ENCODE results near the gene RASGRF2. TPM values are rescaled to one million over a fixed set of nuclear protein-coding genes. Genes with fewer than 3 reads are reported as not detected.

Gene RASGRF2
- total and polyA plus RNA-seq, 9 of the 15 experiments (the other 6 are each of a cell fraction or from before 2014, with no cell fraction given) = 0.01 to 0.22 (median 0.08) TPM; not detected in 2

GRCh38 chr5:80957031-80957761 is 3.0 kb upstream of the RASGRF2 start:
- ChIA-PET CTCF (ENCODE audit: low intra/inter-chr PET ratio) (no interaction called here), POLR2A (no interaction called here)
- Histone ChIP-seq H3K27me3 (ENCODE audit: control insufficient read depth in 2 of 2, insufficient read depth in 2 of 2, low read length in 2 of 2) (peaks cover 23 to 32% of the 10 kb centered on the region in 2 experiments; a peak in 4 of 5 replicates), H3K4me1 (replicated peaks in 1 of 2; ENCODE audit: control insufficient read depth in 2 of 2, insufficient read depth in 2 of 2, low read length in 2 of 2) (no peaks in the 10 kb centered on the region), H3K36me3 (ENCODE audit: control insufficient read depth, insufficient read depth, low read length) (no peaks in the 10 kb centered on the region), H3K9ac (ENCODE audit: insufficient read depth in 1 of 2, low read depth in 2 of 2, low read length in 2 of 2) (no peak overlapping the region), H3K9me1 (ENCODE audit: control insufficient read depth, insufficient read depth, low read length) (no peaks in the 10 kb centered on the region), H3K9me3 (replicated peaks; ENCODE audit: control insufficient read depth, insufficient read depth, low read depth, low read length) (no peaks in the 10 kb centered on the region), H3K4me2 (ENCODE audit: insufficient read depth, low read length) (no peak overlapping the region), H3K27ac (ENCODE audit: extremely low read depth, low read depth, low read length) (no peak overlapping the region), H4K20me1 (replicated peaks; ENCODE audit: control insufficient read depth, insufficient read depth, low read length) (no peaks in the 10 kb centered on the region), H2AFZ (ENCODE audit: low read depth, low read length) (no peak overlapping the region), H3K79me2 (ENCODE audit: control insufficient read depth, insufficient read depth, low read length) (no peaks in the 10 kb centered on the region), H3K4me3 (no peak overlapping the region)
- DNase-seq (ENCODE audit: extremely low read depth in 1 of 4, low spot score in 3 of 4) (no peak), FAIRE-seq (no peak), ATAC-seq (no peak)
- no TSS peak for BruUV-seq (replicated peaks)
- 0% methylated on average over 6 of the region's 6 CpGs for WGBS (ENCODE audit: insufficient coverage, low coverage, missing lambda C conversion rate)
- in situ Hi-C loops (cut with MboI) = no loop called here
- intact Hi-C loops (cut with micrococcal nuclease) = no loop called here
- TF ChIP-seq TGIF2 (CRISPR knock-in tag; IDR thresholded peaks at IDR 0.05) (no peak), PCBP1 (IDR thresholded peaks at IDR 0.05; ENCODE audit: low read depth, low read length, poor library complexity, severe bottlenecking) (no peak), PYGO2 (tag; IDR thresholded peaks at IDR 0.05) (no peak), PHTF2 (CRISPR knock-in tag; IDR thresholded peaks at IDR 0.05) (no peak), LEF1 (IDR thresholded peaks at IDR 0.05) (no peak), CHD2 (IDR thresholded peaks at IDR 0.05; ENCODE audit: low read depth, low read length) (no peak), TCF7L2 (IDR thresholded peaks at IDR 0.05; ENCODE audit: low read depth, low read length) (no peak), BCL6 (CRISPR knock-in tag; IDR thresholded peaks at IDR 0.05) (no peak), HSF4 (CRISPR knock-in tag; IDR thresholded peaks at IDR 0.05; ENCODE audit: borderline replicate concordance) (no peak), GTF2E2 (tag; IDR thresholded peaks at IDR 0.05) (no peak)
- TF ChIP-seq, protein P1, sequence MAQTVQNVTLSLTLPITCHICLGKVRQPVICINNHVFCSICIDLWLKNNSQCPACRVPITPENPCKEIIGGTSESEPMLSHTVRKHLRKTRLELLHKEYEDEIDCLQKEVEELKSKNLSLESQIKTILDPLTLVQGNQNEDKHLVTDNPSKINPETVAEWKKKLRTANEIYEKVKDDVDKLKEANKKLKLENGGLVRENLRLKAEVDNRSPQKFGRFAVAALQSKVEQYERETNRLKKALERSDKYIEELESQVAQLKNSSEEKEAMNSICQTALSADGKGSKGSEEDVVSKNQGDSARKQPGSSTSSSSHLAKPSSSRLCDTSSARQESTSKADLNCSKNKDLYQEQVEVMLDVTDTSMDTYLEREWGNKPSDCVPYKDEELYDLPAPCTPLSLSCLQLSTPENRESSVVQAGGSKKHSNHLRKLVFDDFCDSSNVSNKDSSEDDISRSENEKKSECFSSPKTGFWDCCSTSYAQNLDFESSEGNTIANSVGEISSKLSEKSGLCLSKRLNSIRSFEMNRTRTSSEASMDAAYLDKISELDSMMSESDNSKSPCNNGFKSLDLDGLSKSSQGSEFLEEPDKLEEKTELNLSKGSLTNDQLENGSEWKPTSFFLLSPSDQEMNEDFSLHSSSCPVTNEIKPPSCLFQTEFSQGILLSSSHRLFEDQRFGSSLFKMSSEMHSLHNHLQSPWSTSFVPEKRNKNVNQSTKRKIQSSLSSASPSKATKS (CRISPR knock-in tag; IDR thresholded peaks at IDR 0.05) = no peak
- TF ChIP-seq, protein P2, sequence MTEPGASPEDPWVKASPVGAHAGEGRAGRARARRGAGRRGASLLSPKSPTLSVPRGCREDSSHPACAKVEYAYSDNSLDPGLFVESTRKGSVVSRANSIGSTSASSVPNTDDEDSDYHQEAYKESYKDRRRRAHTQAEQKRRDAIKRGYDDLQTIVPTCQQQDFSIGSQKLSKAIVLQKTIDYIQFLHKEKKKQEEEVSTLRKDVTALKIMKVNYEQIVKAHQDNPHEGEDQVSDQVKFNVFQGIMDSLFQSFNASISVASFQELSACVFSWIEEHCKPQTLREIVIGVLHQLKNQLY (CRISPR knock-in tag; conservative IDR thresholded peaks at IDR 0.05) = no peak
- TF ChIP-seq, protein P3, sequence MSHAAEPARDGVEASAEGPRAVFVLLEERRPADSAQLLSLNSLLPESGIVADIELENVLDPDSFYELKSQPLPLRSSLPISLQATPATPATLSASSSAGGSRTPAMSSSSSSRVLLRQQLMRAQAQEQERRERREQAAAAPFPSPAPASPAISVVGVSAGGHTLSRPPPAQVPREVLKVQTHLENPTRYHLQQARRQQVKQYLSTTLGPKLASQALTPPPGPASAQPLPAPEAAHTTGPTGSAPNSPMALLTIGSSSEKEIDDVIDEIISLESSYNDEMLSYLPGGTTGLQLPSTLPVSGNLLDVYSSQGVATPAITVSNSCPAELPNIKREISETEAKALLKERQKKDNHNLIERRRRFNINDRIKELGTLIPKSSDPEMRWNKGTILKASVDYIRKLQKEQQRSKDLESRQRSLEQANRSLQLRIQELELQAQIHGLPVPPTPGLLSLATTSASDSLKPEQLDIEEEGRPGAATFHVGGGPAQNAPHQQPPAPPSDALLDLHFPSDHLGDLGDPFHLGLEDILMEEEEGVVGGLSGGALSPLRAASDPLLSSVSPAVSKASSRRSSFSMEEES (CRISPR knock-in tag; IDR thresholded peaks at IDR 0.05) = no peak

Measured in K562 (cell line).